Thyroid gland (tissue), 4 donors: ENCODE data around the gene PAX3.

Experiments used
- CTCF ChIP-seq, 6 experiments: fragments of 200-600 bp in 3 of 6; fragments of 450-650 bp in 3 of 6; sonication (generic) in 3 of 6; IDR thresholded peaks; one replicate each; pipeline ENCODE4 v1.5.1; 2016 to 2019; ENCODE audit warnings: antibody characterized with exemption in 6 of 6, mild to moderate bottlenecking in 2 of 6, inconsistent platforms in 1 of 6, moderate library complexity in 1 of 6
- POLR2A ChIP-seq, 2 donors: fragments of 450-650 bp; IDR thresholded peaks; one replicate each; pipeline ENCODE4 v1.6.1; 2017; ENCODE audit warnings: antibody characterized with exemption in 2 of 2, mild to moderate bottlenecking in 2 of 2, moderate library complexity in 1 of 2

- TF ChIP-seq CTCF (IDR thresholded peaks at IDR 0.05) (no peak), POLR2A (IDR thresholded peaks at IDR 0.05) (no peak)
Observed at GRCh38 chr2:222271854-222272253, 26.9 kb downstream of the PAX3 start.
